WERI-Rb-1 (cell line): ENCODE measurements around the gene JAKMIP2.
"Not testable (repeated sequence)": the region's sequence is repeated elsewhere in the genome, so short reads cannot be mapped to it uniquely, and the experiment has no call there.

Experiments
- DNase-seq: peaks from one replicate; pipeline ENCODE4 v3.0.0-alpha.2; 2020
- H3K27ac ChIP-seq: fragments of 250-450 bp; sonication (Bioruptor Pico); 2 replicates; pipeline ENCODE4 v1.5.1; 2020; ENCODE audit warnings: mild to moderate bottlenecking, moderate library complexity
- H3K27me3 ChIP-seq: fragments of 250-450 bp; sonication (Bioruptor Pico); 2 replicates; pipeline ENCODE4 v1.5.1; 2021; ENCODE audit warnings: mild to moderate bottlenecking, low read depth, moderate library complexity; ENCODE audit not compliant: insufficient read depth, severe bottlenecking
- H3K36me3 ChIP-seq: fragments of 250-450 bp; sonication (Bioruptor Pico); 2 replicates; pipeline ENCODE4 v1.5.1; 2020; ENCODE audit warnings: mild to moderate bottlenecking, moderate library complexity
- H3K4me3 ChIP-seq: 2 replicates; pipeline ENCODE4 v1.5.1; 2011; ENCODE audit warnings: low read depth, mild to moderate bottlenecking, control low read depth, low read length
- H3K9me3 ChIP-seq: fragments of 250-450 bp; sonication (Bioruptor Pico); 2 replicates; pipeline ENCODE4 v1.5.1; 2021; ENCODE audit warnings: mild to moderate bottlenecking, moderate library complexity; ENCODE audit not compliant: severe bottlenecking
- TF ChIP-seq, protein P1 (sequence below): IDR thresholded peaks from 2 replicates; pipeline ENCODE4 v1.5.1; 2011; ENCODE audit warnings: low read depth, mild to moderate bottlenecking, control low read depth, inconsistent platforms, low read length

The JAKMIP2 gene

DNA sequence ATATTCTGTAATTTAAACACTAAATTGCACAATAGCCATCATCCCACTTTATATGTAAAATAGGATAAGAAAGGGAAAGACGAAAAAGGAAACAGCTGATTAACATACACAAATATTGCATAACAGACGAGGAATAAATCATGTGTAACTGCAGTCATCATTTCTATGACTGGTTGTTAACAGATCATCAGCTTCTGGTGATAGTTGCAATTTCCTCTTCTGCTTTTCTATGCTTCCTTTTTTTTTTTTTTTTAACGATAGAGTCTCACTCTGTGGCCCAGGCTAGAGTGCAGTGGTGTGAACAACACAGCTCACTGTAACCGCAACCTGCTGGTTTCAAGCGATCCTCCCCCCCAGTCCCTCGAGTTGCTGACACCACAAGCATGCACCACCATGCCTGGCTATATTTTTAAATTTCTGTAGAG lies 22.5 kb upstream of the JAKMIP2 start:
- no peaks in the 10 kb centered on the region for H3K9me3 ChIP-seq
- no peaks in the 10 kb centered on the region for H3K27me3 ChIP-seq
- H3K36me3 ChIP-seq: no peaks in the 10 kb centered on the region
- TF ChIP-seq, protein P1, sequence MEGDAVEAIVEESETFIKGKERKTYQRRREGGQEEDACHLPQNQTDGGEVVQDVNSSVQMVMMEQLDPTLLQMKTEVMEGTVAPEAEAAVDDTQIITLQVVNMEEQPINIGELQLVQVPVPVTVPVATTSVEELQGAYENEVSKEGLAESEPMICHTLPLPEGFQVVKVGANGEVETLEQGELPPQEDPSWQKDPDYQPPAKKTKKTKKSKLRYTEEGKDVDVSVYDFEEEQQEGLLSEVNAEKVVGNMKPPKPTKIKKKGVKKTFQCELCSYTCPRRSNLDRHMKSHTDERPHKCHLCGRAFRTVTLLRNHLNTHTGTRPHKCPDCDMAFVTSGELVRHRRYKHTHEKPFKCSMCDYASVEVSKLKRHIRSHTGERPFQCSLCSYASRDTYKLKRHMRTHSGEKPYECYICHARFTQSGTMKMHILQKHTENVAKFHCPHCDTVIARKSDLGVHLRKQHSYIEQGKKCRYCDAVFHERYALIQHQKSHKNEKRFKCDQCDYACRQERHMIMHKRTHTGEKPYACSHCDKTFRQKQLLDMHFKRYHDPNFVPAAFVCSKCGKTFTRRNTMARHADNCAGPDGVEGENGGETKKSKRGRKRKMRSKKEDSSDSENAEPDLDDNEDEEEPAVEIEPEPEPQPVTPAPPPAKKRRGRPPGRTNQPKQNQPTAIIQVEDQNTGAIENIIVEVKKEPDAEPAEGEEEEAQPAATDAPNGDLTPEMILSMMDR: no peak
- no peak overlapping the region for H3K4me3 ChIP-seq
- no peak overlapping the region for H3K27ac ChIP-seq
- DNase-seq: no peak

DNA sequence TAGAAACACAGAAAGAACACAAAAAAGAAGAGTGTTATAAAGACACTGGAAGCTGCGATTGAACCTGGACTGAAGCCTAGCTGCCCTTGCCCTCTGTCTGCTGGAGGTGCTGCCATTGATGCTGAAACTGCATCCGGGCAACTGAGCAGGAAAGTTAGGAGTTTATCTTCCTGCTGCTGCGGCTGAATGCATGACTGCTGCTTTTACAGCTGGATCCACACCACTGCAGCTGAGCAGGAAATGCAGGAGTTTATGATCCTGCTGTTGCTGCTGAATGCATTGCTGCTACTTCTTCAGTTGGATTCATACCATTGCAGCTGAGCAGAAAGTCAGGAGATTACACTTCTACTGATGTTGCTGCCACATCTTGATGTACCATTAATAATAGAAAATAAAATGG lies 21.8 kb upstream of the JAKMIP2 start:
- no peak overlapping the region for H3K4me3 ChIP-seq
- H3K27ac ChIP-seq: no peak overlapping the region
- no peak for DNase-seq
- TF ChIP-seq, protein P1: no peak
- no peaks in the 10 kb centered on the region for H3K27me3 ChIP-seq
- H3K9me3 ChIP-seq: no peaks in the 10 kb centered on the region
- no peaks in the 10 kb centered on the region for H3K36me3 ChIP-seq

DNA sequence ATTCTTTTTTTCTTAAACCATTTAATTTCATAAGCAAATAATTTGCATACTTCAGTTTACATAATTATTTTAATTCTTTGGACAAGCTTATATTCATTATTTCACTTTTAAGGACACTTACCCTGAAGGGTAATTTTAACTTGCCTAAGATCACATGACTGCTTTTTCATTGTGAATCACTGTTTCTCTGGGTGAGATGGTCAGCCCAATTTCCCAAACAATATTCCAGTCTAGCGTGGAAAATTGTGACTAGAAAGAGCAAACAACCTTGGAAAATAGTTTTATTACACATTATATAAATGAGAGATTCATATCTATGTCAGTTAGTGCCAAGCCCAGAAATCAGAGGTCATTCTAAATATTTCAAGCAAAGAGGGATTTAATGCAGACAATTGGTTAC lies 21.4 kb upstream of the JAKMIP2 start:
- Histone ChIP-seq H3K27me3 (no peaks in the 10 kb centered on the region), H3K36me3 (no peaks in the 10 kb centered on the region), H3K4me3 (no peak overlapping the region), H3K27ac (no peak overlapping the region), H3K9me3 (no peaks in the 10 kb centered on the region)
- DNase-seq: no peak
- TF ChIP-seq, protein P1: no peak

DNA sequence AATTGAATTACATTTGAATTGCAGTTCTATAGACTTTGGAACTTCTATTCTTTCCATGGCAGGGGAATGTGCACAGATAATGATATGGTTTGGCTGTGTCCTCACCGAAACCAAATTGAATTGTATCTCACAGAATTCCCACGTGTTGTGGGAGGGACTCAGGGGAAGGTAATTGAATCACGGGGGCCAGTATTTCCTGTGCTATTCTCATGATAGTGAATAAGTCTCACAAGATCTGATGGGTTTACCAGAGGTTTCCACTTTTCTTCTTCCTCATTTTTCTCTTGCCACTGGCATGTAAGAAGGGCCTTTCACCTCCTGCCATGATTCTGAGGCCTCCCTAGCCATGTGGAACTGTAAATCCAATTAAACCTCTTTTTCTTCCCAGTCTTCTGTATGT lies 20.6 kb upstream of the JAKMIP2 start:
- not testable (repeated sequence) for H3K36me3 ChIP-seq, DNase-seq, H3K4me3 ChIP-seq, H3K27me3 ChIP-seq, H3K27ac ChIP-seq, H3K9me3 ChIP-seq

DNA sequence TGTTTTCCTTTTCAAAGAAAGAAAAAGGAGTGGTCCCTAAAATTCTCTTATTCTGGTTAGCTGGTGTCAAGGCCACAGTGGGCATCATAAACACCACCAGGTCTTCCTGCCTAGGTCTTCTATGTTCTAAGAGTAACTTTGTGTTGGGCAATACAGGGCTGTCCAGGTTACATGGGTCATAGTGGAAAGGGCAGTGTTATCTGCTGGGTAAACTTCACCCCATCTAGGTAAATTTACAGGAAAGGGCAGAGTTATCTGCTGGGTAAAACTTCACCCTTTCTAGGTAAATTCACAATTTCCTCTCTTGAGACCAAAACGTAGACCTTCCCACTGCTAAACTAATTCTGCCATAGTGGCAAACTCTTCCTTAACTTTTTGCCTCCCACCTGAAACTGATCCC lies 18.9 kb upstream of the JAKMIP2 start:
- Histone ChIP-seq H3K27ac (no peak overlapping the region), H3K36me3 (no peaks in the 10 kb centered on the region), H3K27me3 (no peaks in the 10 kb centered on the region), H3K4me3 (no peak overlapping the region), H3K9me3 (no peaks in the 10 kb centered on the region)
- DNase-seq: no peak
- TF ChIP-seq, protein P1: no peak

DNA sequence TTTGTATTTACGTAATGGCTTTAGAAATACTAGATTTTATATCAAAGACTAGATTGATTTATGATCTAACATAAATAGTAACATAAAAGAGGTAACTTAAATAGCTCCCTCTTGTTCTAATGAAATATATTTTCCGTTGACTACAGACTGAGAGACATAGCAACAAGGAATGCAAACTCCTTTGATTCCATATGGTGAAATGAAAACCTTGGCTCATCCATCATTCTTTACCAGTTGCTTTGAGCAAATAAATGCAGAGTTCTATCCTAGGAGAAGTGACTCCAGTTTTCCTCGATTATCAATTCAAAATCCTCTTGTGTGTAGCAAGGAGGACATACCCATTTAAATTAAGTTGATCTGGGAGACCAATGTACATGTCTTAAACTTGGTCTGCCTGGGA lies 18.0 kb upstream of the JAKMIP2 start:
- H3K4me3 ChIP-seq: no peak overlapping the region
- H3K27me3 ChIP-seq: no peaks in the 10 kb centered on the region
- H3K36me3 ChIP-seq: no peaks in the 10 kb centered on the region
- no peaks in the 10 kb centered on the region for H3K9me3 ChIP-seq
- TF ChIP-seq, protein P1: no peak
- no peak overlapping the region for H3K27ac ChIP-seq
- no peak for DNase-seq
